HTERT RPE-1 (cell line): ENCODE measurements around the gene LCN12.

Experiments used
- in situ Hi-C: fragments of 300-500 bp; cut with MboI; formaldehyde crosslinking; loops from 4 replicates; pipeline ENCODE4 v1.14.3; 2020; ENCODE audit warnings: low sequenced_read_pairs

Gene LCN12

DNA sequence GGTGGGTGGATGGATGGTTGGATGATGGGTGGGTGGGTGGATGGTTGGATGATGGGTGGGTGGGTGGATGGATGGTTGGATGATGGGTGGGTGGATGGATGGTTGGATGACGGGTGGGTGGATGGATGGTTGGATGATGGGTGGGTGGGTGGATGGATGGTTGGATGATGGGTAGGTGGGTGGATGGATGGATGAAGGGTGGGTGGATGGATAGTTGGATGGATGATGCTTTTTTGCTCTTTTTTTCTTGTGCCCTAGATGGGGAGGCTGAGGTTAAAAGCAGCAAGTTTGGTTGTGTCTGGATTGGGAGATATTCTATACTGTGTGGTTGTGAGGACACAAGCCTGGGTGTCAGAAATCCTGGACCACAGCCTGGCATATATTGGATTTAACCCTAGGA is 5.4 kb downstream of the LCN12 start:
- in situ Hi-C loops = no loop called here

- in situ Hi-C loops = no loop called here
Observed at GRCh38 chr9:136957901-136958300, 5.8 kb downstream of the LCN12 start.

DNA sequence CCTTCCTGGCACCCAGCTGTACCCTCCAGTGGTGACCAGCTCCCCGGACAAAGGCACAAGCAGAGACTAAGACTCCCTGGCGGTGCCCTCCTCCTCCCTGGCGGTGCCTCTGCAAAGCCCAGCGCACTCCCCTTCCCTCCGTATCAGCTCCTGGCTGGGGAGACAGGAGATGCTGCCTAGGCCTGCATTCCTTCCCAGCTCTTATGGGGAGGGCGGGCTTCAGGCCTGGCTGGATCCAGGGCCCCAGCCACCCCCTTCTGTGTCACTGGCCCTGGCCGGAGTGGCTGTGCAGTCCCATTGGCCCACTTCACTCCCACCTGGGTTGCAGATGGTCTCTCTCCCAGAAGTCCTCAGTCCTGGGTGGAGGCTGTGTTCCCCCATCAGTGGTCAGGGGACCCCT is 6.4 kb downstream of the LCN12 start:
- in situ Hi-C loops = no loop called here

GRCh38 chr9:136958898-136959850 is 7.1 kb downstream of the LCN12 start:
- in situ Hi-C loops = no loop called here

- in situ Hi-C loops = no loop called here
Observed at GRCh38 chr9:136960212-136960937, 8.3 kb downstream of the LCN12 start.

GRCh38 chr9:136960938-136961275 is 8.8 kb downstream of the LCN12 start:
- in situ Hi-C loops = no loop called here

DNA sequence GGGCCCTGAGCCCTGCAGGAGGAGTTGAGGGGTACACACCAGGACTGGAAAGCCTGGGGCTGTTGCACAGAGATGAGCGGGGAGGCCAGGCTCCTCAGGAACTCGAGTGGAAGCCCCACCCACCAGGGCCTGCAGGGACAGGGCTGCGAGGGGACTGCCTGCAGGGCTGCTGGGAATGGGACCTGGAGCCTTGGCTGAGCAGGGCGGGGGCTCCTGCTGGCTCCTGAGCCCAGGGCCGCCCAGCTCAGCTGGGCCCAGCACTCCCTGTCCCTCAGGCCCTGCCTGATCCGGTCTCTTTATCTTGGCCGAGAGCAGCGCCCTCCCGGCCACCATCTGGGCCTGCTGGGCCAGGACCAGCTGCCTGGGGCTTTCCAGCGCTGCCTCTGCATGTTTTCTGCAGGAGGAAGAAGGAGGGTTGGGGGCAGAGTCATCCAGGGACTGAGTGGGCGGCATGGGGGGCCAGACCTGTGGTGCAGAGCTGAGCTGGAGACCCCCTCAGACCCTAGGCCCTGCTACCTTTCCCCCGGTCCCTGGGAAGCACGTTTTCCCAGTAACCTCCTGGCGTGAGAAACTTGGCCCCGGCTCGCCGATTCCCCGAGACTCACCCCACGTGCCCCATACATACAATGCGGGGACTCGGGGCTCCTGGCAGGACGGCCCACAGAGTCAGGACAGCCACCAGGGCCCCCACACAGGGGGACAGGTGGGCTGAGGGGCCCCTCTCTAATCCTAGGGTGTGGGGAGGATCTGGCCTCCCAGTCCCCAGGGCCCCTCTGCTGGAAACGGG is 9.4 kb downstream of the LCN12 start:
- in situ Hi-C loops = no loop called here

GRCh38 chr9:136962163-136962562 is 10.1 kb downstream of the LCN12 start:
- in situ Hi-C loops = no loop called here

GRCh38 chr9:136962701-136963248 is 10.7 kb downstream of the LCN12 start:
- in situ Hi-C loops = no loop called here

DNA sequence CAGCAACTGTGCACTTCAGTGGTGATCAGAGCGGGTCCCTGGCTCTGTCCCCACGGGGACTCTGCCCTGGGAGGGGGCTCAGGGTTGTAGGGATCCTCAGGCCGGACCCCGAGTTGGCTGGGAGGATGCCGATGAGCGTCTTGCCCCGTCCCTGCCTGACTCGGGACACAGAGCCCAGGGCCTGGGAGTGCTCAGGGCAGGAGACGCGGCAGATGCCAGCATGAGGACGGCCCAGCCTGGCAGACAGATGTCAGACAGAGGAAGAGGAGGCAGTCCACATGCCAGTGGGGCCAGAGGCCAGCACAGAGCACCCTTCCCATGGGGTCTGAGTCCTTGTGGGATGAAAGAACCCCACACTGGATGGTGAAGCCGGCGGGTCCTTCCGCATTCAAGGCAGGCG is 11.3 kb downstream of the LCN12 start:
- in situ Hi-C loops = no loop called here

- in situ Hi-C loops = no loop called here
Observed at GRCh38 chr9:136963751-136964150, 11.7 kb downstream of the LCN12 start.

DNA sequence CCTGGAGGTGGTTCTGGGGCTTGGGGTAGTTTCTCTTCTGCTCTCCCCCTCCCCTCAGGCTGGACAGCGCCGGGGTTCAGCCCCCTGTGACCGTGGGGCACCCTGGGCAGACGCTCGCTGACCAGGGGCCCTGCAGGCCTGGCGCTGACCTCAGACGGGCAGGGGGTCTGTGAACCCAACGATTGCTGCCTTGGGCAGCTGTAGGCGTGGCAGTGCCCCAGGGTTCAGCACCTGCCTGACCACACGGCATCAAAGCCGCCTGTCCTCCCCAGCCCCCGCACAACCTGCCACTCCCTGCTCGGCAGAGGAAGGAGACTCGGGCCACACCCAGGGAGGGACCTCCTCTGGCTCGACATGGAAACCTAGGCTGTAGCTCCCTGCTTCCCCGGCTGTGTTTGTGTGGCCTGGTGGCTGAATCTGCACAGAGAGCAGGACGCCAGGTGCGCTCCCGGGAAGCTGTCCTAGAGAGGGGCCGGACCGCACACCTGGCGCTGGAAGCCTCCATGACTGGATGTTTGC is 12.2 kb downstream of the LCN12 start:
- in situ Hi-C loops = no loop called here

- in situ Hi-C loops = no loop called here
Observed at GRCh38 chr9:136964833-136965422, 12.9 kb downstream of the LCN12 start.

DNA sequence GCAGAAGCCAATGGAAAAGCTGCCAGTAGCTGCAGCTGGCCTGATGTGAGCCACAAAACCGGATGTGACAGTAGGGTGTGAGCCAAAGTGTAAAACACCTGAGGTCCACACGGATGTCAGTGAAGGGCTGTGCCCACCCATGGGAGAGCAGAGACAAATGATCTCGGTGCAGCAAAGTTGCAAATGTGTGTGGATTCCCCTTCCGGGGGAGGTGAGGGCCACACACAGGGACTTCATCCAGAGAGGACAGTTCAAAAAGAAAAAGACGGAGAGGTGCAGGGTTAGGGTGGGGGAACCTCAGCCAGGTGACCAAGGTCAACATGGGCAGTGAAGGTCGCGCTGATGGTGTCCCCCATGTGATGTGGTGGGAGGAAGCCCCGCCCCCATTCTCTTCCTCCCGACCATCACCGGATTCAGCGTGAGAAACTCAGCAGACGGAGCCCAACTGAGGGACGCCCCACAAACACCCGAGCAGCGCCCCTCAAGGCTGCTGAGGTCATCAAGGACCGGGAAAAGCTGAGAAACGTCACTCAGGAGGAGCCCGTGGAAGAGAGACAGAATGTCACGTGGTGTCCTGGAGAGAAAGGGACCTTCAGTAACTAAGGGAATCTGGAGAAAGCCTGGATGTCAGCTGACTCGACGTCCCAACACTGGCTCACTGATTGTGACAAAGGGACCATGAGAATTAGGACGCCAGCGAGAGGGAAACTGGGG is 13.9 kb downstream of the LCN12 start:
- in situ Hi-C loops = no loop called here

GRCh38 chr9:136968333-136969127 is 16.5 kb downstream of the LCN12 start:
- in situ Hi-C loops = no loop called here

DNA sequence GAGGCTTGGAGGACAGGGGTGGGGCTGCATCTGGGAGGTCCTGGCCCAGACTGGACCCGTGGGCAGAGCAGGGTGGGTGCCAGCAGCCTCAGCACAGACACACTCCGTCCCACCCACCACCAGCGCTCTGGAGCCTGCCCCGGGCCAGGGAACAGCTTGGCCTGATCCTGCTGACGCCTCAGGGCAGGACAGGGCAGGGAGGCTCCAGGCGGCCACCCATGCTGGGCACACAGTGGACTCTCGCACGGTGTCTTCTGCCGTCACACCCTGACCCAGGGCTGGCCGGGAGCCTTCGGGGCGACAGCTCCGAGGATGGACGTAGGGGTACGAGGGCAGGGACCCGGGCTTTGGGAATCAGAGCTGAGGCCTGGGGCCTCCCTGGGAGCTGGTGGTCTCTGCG is 17.1 kb downstream of the LCN12 start:
- in situ Hi-C loops = no loop called here

DNA sequence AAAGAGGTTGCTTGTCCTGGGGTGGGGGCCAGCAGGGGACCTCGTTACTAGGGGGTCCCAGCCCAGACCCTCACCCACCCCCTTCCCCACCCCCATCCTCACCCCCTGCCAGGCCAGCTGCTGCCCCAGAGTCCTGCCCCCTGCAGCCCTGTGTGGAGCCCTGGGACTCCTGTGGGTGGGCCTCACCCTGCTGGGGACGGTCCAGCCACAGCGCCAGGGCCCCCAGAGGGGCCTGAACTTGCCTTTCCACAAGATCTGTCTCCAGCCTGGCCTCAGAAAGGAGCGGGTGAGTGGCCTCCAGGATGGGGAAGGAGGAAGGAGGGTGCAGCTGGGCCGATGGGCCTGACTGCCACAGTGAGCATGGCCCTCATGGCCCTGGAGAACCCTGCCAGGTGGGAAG is 17.7 kb downstream of the LCN12 start:
- in situ Hi-C loops = no loop called here

- in situ Hi-C loops = no loop called here
Observed at GRCh38 chr9:136970361-136970760, 18.3 kb downstream of the LCN12 start.

GRCh38 chr9:136971746-136972145 is 19.7 kb downstream of the LCN12 start:
- in situ Hi-C loops = no loop called here
